ENCODE measurements around the gene FAM89A.
"Not testable (repeated sequence)": the region's sequence is repeated elsewhere in the genome, so short reads cannot be mapped to it uniquely, and the experiment has no call there.

The FAM89A gene

DNA sequence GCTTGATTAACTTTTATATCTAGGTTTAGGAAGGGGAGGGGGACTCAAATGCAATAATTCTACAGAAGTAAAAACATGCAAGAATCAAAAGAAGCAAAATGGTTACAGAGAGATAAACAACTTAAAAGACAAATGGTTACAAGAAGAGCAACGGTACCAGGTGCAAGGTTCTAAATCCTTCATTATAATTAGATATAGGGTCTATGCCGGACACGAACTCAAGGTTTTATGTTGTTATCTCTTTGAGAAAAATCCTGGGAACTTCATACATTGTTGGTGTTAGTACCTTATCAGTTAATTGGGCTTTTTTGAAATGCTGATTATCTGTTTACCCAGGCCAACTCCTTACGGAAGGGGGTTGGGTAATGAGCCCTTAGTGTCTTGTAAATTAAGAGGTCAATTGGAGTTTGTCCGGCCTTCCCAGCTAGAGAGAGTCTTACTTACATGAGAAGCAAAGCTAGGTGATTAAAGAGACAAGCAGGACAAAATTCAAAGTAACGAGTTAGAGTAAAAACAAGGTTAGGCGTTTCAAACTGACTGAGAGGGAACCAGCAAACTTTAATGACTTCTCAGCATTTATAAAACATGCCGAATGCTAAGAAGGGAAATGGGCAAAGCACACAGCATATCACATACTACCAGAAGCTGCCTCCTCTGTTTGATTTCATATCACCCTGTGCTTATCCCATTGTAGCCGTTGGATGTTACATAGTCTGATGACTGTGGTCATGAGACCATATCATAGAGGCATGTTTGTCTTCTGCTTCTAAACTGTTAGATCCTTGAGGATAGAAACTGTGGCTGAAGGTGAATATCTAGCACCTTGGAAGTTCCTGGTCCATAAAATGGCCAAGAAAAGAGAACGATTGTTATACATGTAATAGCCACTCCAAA, 55.2 kb downstream of the FAM89A start:
- DNase-seq, result not testable (repeated sequence)

DNA sequence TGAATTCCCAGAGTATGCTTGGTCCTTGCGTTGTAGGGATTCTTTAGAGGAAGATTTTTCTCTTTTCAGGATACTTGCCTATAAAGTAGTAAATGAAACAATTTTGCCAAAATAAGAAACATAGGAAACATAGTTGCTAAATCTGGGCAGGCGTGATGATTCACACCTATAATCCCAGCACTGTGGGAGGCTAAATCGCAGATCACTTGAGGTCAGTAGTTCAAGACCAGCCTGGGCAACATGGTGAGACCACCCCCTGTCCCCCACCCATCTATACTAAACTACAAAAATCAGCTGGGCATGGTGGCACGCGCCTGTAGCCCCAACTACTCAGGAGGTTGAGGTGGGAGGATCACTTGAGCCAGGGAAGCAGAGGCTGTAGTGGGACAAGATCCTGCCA, 56.2 kb downstream of the FAM89A start:
- no peak for DNase-seq

DNA sequence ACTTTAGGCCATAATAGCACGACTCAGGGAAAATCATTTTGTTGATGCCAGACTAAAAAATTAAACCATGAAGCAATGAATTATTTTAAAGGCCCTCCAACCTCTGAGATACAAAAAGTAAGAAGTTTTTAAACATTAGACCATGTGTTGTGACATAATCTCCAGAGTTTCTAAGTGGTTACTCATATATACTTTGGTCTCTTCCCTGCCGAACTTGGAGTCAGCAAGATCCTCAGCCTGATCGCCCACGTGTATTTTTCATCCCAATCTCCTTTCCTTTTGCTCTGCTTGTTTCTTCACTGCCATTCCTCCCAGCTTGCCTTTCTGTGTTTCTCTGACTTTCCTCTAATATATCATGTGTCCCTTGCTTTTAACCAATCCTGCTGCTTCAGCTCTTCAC, 57.4 kb downstream of the FAM89A start:
- DNase-seq, result no peak

DNA sequence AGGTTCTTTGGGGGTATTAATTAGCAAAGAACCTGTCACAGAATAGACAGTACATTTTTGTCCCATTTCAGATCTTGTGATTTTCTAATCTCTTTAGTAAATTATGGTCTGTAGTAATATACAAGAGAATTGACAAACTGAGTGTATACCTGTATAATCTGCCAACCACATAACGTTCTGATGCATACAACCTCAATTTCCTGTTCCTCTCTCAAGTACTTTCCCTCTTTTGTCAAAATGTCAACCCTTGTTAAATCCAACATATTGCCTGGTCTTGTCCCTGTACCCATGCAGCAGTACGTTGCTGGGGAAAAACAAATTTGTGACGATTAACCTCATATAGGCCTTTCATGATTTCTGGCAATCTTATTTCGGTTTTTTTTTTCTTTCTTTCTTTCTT, 60.1 kb downstream of the FAM89A start:
- DNase-seq, result no peak

DNA sequence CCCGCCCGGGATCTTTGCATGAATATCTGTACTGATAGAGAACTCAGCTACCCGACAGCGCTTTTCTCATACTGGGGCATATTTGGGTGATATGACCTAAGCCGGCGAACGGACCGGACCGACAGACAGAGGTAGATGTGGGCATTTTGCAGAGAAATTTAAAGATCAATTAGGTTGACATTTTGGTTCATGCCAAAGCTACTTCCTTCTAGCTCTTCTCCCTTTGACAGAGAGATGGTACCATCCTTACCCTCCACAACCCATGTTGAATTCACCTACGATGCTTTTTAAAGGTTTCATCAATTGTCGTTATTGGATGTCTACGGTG, 60.7 kb downstream of the FAM89A start:
- no peak for DNase-seq

DNA sequence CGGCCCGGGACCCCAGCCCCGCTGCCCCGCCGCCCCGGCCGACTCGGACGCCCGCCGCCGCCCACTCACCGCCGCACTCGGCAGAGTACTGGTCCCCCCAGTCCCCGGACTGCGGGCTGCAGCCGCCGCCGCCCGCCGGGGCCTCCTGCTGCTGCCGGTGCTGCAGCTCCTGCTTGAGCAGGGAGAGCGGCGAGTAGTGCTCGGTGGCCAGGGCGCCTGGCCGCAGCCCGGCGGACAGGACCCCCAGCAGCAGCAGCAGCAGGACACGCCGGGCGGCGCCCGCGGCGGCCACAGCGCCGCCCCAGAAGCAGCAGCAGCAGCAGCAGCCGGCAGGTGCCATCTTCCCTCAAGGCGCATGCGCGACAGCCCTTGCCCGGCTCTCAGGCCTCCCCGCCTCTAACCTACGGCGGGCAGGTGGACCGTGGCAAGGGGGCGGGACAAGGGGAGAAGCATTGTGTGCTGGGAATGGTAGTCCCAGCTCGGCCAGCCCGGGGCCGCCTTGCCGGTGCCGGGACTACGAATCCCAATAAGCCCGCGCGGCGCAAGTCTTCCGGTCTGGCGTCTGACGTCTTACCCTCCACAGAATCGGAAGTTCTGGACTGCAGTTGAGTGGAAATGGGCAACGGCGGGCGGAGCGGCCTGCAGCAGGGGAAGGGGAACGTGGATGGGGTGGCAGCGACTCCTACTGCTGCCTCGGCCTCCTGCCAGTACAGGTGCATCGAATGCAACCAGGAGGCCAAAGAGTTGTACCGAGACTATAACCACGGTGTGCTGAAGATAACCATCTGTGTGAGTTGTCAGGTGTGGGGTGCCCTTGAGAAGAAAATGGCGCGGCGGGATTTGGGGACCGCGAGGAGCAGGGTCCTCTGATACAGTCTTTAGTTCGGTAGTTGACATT, 61.3 kb downstream of the FAM89A start, which contains the start of the genes ARV1 and TTC13:
Gene ARV1 (plus strand): TSS at position 604 of the 898 bp plus-strand sequence. CDS start 12 bp downstream, at position 616.
Gene TTC13 (minus strand): TSS at position 371 of the 898 bp plus-strand sequence. CDS start 31 bp downstream, at position 340.
- DNase-seq, result peak; percentile 99

DNA sequence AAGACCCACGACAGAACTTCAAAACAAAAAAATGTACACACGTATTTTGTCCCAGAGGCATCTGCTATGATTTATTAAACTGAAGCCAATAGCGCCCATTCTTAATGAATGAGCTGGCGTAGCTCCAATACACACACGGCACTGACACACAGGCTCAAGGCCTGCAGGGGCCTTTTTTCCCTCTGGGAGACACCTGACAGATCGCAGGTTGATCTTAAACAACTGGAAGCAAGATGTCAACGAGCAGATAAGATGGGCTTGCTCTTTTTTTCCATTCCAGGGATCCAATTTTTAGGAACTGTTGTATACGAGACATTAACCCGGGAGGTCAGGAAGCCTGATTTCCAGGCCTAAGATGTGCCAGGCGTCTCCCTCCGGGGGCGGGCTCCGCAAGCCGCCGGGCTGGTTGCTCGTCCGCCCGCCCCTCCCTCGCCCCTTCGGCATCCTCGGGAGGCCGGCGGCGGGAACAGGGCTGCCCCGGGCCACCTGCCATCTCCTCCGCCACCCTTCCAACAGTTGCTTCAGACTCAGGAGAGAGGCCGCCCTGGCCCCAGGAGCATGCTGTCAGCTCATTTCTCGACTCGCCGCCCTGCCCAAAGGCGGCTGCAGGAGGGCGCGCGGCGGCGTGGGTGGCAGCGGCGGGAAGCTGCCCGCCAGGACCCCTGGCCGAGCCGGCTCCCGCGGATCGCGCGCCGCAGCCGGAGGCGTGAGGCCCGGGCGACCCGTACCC, 62.1 kb downstream of the FAM89A start:
- DNase-seq, result peak; percentile 43

DNA sequence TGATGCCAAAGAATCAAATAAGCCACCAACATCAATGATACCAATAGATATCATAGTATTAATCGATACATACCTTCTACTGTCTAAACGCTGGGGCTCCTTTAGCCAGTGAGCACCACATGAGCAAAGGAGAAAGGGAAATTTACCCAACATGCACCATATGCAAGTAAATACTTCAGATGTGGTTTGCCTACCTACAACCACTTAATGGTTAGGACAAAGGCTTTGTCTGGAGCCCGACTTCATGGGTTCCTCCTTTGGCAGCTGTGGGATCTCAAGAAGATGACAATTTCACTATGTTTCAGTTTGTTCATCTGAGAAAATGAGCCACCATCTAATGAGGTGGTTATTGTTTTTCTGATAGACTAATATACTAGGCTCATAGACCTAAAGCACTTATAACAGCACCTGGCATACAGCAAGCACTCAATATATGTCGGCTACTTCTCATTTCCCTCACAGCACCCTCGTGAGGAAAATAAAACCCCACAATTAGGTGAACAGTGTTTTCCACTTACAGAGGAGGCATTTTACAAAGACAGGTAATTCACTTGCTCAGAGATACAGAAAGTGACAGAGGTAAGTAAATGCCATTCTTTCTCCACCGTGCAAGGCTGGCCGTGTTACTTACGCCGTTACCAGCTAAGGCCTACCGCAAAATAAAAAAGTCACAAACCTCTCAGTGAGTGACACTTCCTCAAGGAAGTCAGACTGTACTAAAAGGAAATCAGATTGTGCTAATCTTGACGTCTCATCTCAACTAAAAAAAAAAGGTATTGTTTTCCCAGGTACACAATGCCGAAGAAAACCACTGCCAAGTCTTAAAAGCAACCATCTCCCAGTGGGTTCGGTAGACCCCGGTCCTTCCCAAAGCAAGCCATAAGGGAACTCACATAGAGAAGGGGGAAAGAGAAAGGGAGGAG, 63.0 kb downstream of the FAM89A start:
- DNase-seq, result no peak

DNA sequence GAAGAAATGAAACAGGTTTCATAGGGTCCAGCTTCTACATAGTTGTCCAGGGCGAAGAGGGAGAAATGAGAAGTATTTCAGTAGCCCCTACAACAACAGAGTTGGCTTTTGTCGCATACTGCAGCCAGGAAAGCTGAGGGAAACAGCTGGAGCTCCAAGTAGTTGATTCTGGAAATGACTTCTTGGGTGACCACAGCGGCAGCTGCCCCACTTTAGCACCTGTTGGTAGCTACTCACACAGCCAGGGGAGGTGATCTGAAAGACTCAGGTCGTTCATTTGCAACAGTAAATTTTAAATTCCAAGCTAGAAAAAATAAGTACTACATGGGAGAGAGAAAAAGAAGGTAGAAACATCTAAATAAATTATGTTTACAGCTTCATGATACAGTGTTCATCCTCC, 63.7 kb downstream of the FAM89A start:
- DNase-seq, result no peak

DNA sequence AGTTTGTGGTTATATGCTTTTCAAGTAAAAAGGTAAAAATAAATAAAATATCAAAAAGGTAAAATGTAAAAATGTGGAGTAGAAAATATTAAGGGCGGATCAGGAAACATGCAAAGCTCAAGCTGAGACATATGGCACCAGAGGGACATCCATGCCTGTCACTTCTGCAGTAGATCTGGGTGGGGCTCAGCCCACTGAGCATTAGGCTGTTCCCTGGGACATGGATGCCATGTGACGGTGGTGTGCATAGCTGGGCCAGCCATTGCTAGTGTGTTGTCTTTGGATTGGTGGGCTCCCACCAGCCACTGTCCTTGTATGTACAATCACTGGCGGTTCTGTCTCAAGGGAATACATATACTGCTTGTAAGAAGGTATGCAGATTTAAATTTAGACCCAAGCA, 64.4 kb downstream of the FAM89A start:
- DNase-seq, result no peak

DNA sequence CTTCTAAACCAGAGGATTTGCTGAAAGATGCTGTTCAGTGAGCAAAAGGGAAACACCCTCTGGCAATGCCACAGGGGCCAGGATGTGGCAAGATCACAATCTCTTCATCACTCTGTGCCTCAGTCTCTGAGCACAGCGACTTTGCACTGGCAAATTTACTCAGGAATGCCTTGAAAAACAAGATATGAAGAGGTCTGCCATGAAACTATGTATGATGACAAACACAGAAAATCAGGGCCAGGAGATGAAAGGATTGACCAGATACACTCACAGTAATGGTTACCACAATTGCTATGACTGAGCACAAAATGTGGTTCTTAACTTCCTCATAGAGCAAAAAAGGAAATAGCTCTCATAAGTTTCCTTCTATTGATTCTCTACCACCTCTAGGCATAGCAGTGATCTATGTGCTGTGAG, 67.2 kb downstream of the FAM89A start:
- DNase-seq, result no peak

DNA sequence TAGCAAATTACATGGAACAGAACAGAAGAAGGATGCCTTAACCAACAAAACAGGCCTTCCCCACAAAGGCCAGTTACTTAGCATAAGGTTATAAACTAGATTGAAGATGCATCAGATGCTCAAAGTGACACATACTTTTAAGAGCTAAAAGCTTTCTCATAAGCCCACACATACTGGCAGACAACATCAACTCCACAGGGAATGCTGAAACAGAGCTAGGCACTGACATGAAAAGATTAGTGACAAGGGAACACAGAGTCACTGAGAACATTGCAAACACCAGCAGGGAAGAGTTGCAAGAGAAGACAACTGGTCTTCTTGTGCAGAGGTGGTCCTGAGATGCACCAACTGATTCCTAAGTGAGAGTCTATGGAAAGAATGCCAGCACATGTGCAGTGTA, 68.3 kb downstream of the FAM89A start:
- DNase-seq, result no peak

DNA sequence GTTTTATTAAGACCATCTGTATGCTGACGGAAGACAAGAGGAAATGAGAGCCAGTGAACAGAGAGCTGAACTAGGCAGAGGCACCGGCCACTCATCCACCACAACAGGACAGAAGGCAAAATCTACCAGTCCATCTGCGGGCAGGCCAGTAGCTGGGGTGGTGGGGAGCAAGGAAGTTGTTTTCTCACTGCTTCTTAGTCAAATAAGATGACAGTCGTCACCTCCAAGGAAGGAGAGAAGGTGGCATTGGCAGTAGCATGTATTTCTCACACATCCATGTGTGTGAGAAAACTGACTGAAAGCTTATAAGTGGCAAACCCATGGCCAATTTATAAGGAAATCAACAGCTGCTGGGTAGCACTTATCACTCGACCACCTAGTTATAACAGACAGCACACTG, 69.6 kb downstream of the FAM89A start:
- DNase-seq, result no peak
